HG03196 (cell line): ENCODE measurements around the gene PTCHD1.

Experiments used
- ATAC-seq: cut with Tn5 transposase; IDR thresholded peaks from one replicate; pipeline ENCODE4 v1.9.1; 2021; ENCODE audit not compliant: unreplicated experiment

The PTCHD1 gene

GRCh38 chrX:23334848-23335599 is at the start of gene PTCHD1:
Gene PTCHD1 (plus strand): TSS chrX:23334849. CDS start chrX:23334876, 27 bp downstream.
- no peak for ATAC-seq

- ATAC-seq, result no peak
Measured at GRCh38 chrX:23286731-23287130, 47.9 kb upstream of the PTCHD1 start.

- ATAC-seq, result no peak
Measured at GRCh38 chrX:23287191-23287725, 47.4 kb upstream of the PTCHD1 start.

- no peak for ATAC-seq
Measured at GRCh38 chrX:23292354-23292987, 42.2 kb upstream of the PTCHD1 start.

GRCh38 chrX:23292988-23293651 is 41.5 kb upstream of the PTCHD1 start:
- ATAC-seq, result no peak

GRCh38 chrX:23304881-23305280 is 29.8 kb upstream of the PTCHD1 start:
- no peak for ATAC-seq

- no peak for ATAC-seq
Measured at GRCh38 chrX:23311731-23312130, 22.9 kb upstream of the PTCHD1 start.

GRCh38 chrX:23312136-23312535 is 22.5 kb upstream of the PTCHD1 start:
- ATAC-seq, result no peak

- no peak for ATAC-seq
Measured at GRCh38 chrX:23317799-23318724, 16.6 kb upstream of the PTCHD1 start.

GRCh38 chrX:23327104-23327503 is 7.5 kb upstream of the PTCHD1 start:
- no peak for ATAC-seq

GRCh38 chrX:23331701-23332100 is 2.9 kb upstream of the PTCHD1 start:
- no peak for ATAC-seq

GRCh38 chrX:23332101-23332887 is 2.4 kb upstream of the PTCHD1 start:
- ATAC-seq, result no peak

GRCh38 chrX:23332888-23333821 is 1.5 kb upstream of the PTCHD1 start:
- no peak for ATAC-seq

- no peak for ATAC-seq
Measured at GRCh38 chrX:23333842-23334520, 668 bp upstream of the PTCHD1 start.

GRCh38 chrX:23334521-23334847 is 165 bp upstream of the PTCHD1 start:
- ATAC-seq, result no peak

- no peak for ATAC-seq
Measured at GRCh38 chrX:23338334-23338733, 3.7 kb downstream of the PTCHD1 start.

GRCh38 chrX:23341452-23341851 is 6.8 kb downstream of the PTCHD1 start:
- ATAC-seq, result no peak

- no peak for ATAC-seq
Measured at GRCh38 chrX:23344238-23344903, 9.7 kb downstream of the PTCHD1 start.
